GM12878 (cell line): Measurements from ENCODE around the gene SECISBP2. TPM values are rescaled to one million over a fixed set of nuclear protein-coding genes. Genes with fewer than 3 reads are reported as not detected.
A peak's percentile ranks its signal among the peaks of the same experiment; 100 is the strongest.

Source experiments
- ATAC-seq: fragments of 200-7000 bp; cut with Tn5 transposase; 3 replicates; pipeline ENCODE4 v1.9.1; 2020; ENCODE audit warnings: mild to moderate bottlenecking, moderate library complexity
- Bru-seq: library from RNA; stranded (reverse); fragments of 400-500 nt; gene quantifications from one replicate; lab custom pipeline; 2021; lab: Mats Ljungman, UMichigan
- BruChase-seq, 2 experiments: library from RNA; stranded (reverse); fragments of 400-500 nt; gene quantifications; one replicate each; lab custom pipeline; 2021; lab: Mats Ljungman, UMichigan
- BruUV-seq: library from RNA; stranded (reverse); fragments of 400-500 nt; replicated peaks from 2 replicates; lab custom pipeline; 2021; lab: Mats Ljungman, UMichigan
- CTCF ChIA-PET: fragments of 300-600 bp; sonication (Branson Sonifier 250); formaldehyde crosslinking; extraction: SDS; loops from one replicate; lab custom pipeline; 2021; ENCODE audit warnings: inconsistent platforms; lab: Yijun Ruan, JAX
- POLR2A ChIA-PET: fragments of 350-600 bp; formaldehyde crosslinking; extraction: SDS; loops from one replicate; lab custom pipeline; 2021; ENCODE audit warnings: inconsistent platforms; lab: Charles Lee
- RAD21 ChIA-PET: fragments of 300-600 bp; sonication (Branson Sonifier 250); formaldehyde crosslinking; loops from one replicate; lab custom pipeline; 2023; ENCODE audit warnings: antibody characterized with exemption; ENCODE audit not compliant: unreplicated experiment; lab: Charles Lee
- SMC1A ChIA-PET: fragments of 300-600 bp; sonication (Branson Sonifier 250); formaldehyde crosslinking; loops from one replicate; lab custom pipeline; 2023; ENCODE audit not compliant: unreplicated experiment, uncharacterized antibody; lab: Charles Lee
- DNase-seq: peaks from one replicate; pipeline ENCODE4 v3.0.0-alpha.2; 2011; ENCODE audit warnings: low read depth, low spot score
- FAIRE-seq: peaks from 3 replicates; lab custom pipeline; 2011; peaks lifted over from hg19 to GRCh38; lab: Jason Lieb, UNC
- H2AFZ ChIP-seq: 2 replicates; pipeline ENCODE4 v1.6.0; 2011; ENCODE audit warnings: low read depth, low read length, control low read depth; ENCODE audit not compliant: control insufficient read depth
- H3K27ac ChIP-seq: 2 replicates; pipeline ENCODE4 v1.5.1; 2011; ENCODE audit warnings: control low read depth; ENCODE audit not compliant: control insufficient read depth, insufficient read depth
- H3K27me3 ChIP-seq, 2 experiments: replicated peaks in 1 of 2; 2 replicates each; pipeline versions ENCODE4 v1.6.0 to v1.6.1; 2011; ENCODE audit warnings: low read length in 1 of 2; ENCODE audit not compliant: control insufficient read depth in 2 of 2, insufficient read depth in 2 of 2
- H3K36me3 ChIP-seq, 2 experiments: 2 replicates each; pipeline ENCODE4 v1.5.1; 2011; ENCODE audit warnings: low read length in 1 of 2; ENCODE audit not compliant: control insufficient read depth in 2 of 2, insufficient read depth in 2 of 2
- H3K4me1 ChIP-seq: 2 replicates; pipeline ENCODE4 v1.6.1; 2011; ENCODE audit warnings: mild to moderate bottlenecking, low read length, moderate library complexity, mixed read lengths; ENCODE audit not compliant: control insufficient read depth, insufficient read depth
- H3K4me2 ChIP-seq: 2 replicates; pipeline ENCODE4 v1.6.0; 2011; ENCODE audit warnings: control low read depth; ENCODE audit not compliant: control insufficient read depth, insufficient read depth
- H3K4me3 ChIP-seq: fragments of 200-600 bp; sonication (generic); 2 replicates; pipeline ENCODE4 v1.5.1; 2016
- H3K79me2 ChIP-seq: 2 replicates; pipeline ENCODE4 v1.6.0; 2011; ENCODE audit warnings: low read length; ENCODE audit not compliant: control insufficient read depth, insufficient read depth
- H3K9ac ChIP-seq: 2 replicates; pipeline ENCODE4 v1.8.0; 2011; ENCODE audit warnings: low read length, control low read depth, mixed read lengths; ENCODE audit not compliant: control insufficient read depth, insufficient read depth
- H3K9me3 ChIP-seq: replicated peaks from 3 replicates; pipeline ENCODE4 v1.5.1; 2011; ENCODE audit warnings: mild to moderate bottlenecking, low read length; ENCODE audit not compliant: control insufficient read depth, insufficient read depth
- H4K20me1 ChIP-seq: 2 replicates; pipeline ENCODE4 v1.6.0; 2011; ENCODE audit not compliant: control insufficient read depth, insufficient read depth
- ATF2 ChIP-seq: IDR thresholded peaks from 2 replicates; pipeline ENCODE4 v1.6.1; 2012; ENCODE audit warnings: low read length, inconsistent platforms
- E4F1 ChIP-seq: fragments of 450-650 bp; IDR thresholded peaks from 2 replicates; pipeline ENCODE4 v1.6.1; 2018; ENCODE audit warnings: borderline replicate concordance, mild to moderate bottlenecking; ENCODE audit not compliant: partially characterized antibody
- IRF4 ChIP-seq: IDR thresholded peaks from 2 replicates; pipeline ENCODE4 v1.6.1; 2011; ENCODE audit warnings: low read depth, low read length
- NFYB ChIP-seq: IDR thresholded peaks from 2 replicates; pipeline ENCODE4 v1.6.1; 2011; ENCODE audit warnings: low read depth, mild to moderate bottlenecking, low read length, improper control_type of control experiment, moderate library complexity; ENCODE audit not compliant: insufficient read depth
- POLR2AphosphoS2 ChIP-seq: IDR thresholded peaks from 2 replicates; pipeline ENCODE4 v1.6.1; 2011; ENCODE audit warnings: low read depth, mild to moderate bottlenecking, low read length, improper control_type of control experiment, moderate library complexity
- SP1 ChIP-seq: IDR thresholded peaks from one replicate; pipeline ENCODE4 v1.6.1; 2011; ENCODE audit warnings: low read depth, low read length
- WGBS: methylation state at CpG from one replicate; pipeline ENCODE4 v1.1.6; 2016; ENCODE audit warnings: low lambda C conversion rate; ENCODE audit not compliant: insufficient replicate concordance, insufficient coverage; ENCODE audit errors: missing lambda C conversion rate; 5-methylcytosine and 5-hydroxymethylcytosine counted together
- in situ Hi-C: fragments of 300-500 bp; cut with MboI; formaldehyde crosslinking; loops from 9 replicates; pipeline ENCODE4 v1.14.3; 2018; ENCODE audit warnings: mixed read lengths
- intact Hi-C: fragments of 100-400 bp; cut with micrococcal nuclease; formaldehyde crosslinking; loops from one replicate; pipeline ENCODE4 v1.14.2; 2022; ENCODE audit not compliant: unreplicated experiment
- long read RNA-seq, 2 experiments: library from polyadenylated mRNA; unstranded; transcript quantifications; one replicate each; pipeline ENCODE4 v2.0.0, GENCODE V29; 2019 to 2020
- polyA minus RNA-seq, 3 experiments: library from RNA; depleted of rRNA, polyadenylated mRNA; stranded (reverse); fragments of >200 nt; gene quantifications; 2 replicates each; pipeline ENCODE4 v1.2.3, GENCODE V29; 2011
- polyA plus RNA-seq, 11 experiments: library from polyadenylated mRNA; depleted of rRNA in 4 of 11; unstranded in 6 of 11; stranded (reverse) in 5 of 11; fragments of >200 nt; fragmentation: Nextera tagmentation in 4 of 11; fragmentation: Illumina TruSeq in 1 of 11; extraction: Ambion mirVana in 4 of 11; extraction: Trizol in 1 of 11; gene quantifications; 1 replicate in 1 of 11; 2 replicates in 10 of 11; pipeline versions ENCODE4 v1.2.1 to v1.2.3, GENCODE V29; 2011 to 2016; ENCODE audit warnings: inconsistent platforms in 2 of 11, missing spikeins in 2 of 11, low read depth in 1 of 11
- total RNA-seq, 4 experiments: library from RNA; depleted of rRNA in 3 of 4; stranded (reverse); fragments of >200 nt in 3 of 4; fragmentation: Illumina TruSeq in 1 of 4; extraction: Trizol in 1 of 4; gene quantifications; 2 replicates each; pipeline versions ENCODE4 v1.2.1 to v1.2.3, GENCODE V29; 2013 to 2021

Gene SECISBP2, protein sequence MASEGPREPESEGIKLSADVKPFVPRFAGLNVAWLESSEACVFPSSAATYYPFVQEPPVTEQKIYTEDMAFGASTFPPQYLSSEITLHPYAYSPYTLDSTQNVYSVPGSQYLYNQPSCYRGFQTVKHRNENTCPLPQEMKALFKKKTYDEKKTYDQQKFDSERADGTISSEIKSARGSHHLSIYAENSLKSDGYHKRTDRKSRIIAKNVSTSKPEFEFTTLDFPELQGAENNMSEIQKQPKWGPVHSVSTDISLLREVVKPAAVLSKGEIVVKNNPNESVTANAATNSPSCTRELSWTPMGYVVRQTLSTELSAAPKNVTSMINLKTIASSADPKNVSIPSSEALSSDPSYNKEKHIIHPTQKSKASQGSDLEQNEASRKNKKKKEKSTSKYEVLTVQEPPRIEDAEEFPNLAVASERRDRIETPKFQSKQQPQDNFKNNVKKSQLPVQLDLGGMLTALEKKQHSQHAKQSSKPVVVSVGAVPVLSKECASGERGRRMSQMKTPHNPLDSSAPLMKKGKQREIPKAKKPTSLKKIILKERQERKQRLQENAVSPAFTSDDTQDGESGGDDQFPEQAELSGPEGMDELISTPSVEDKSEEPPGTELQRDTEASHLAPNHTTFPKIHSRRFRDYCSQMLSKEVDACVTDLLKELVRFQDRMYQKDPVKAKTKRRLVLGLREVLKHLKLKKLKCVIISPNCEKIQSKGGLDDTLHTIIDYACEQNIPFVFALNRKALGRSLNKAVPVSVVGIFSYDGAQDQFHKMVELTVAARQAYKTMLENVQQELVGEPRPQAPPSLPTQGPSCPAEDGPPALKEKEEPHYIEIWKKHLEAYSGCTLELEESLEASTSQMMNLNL
- total RNA-seq (2013; cell fraction: nucleolus; rRNA removed) = 321 and 348 TPM in 2 replicates
- total RNA-seq (2014; rRNA removed) (31.6 and 36.7 TPM in 2 replicates), total RNA-seq (2014; rRNA removed; fragmentation: Illumina TruSeq; extraction: Trizol) (38.2 and 39.7 TPM in 2 replicates), total RNA-seq (2021) (24.7 and 32.3 TPM in 2 replicates), polyA plus RNA-seq (2011; rRNA removed) (50.5 and 60.7 TPM in 2 replicates), polyA plus RNA-seq (2014; fragmentation: Illumina TruSeq; extraction: Trizol) (48.3 and 67.1 TPM in 2 replicates), polyA plus RNA-seq (2014; fragmentation: Nextera tagmentation; extraction: Ambion mirVana) (1 to 10 TPM; 4.6 to 6.6 TPM), polyA plus RNA-seq (2014; rRNA removed) (31.0 and 36.8 TPM in 2 replicates), polyA plus RNA-seq (2016; fragmentation: Nextera tagmentation; extraction: Ambion mirVana) (10 to 100 TPM; 22.5 to 27.4 TPM), polyA minus RNA-seq (2011; rRNA and poly(A)+ RNA removed) (34.5 and 34.8 TPM in 2 replicates), Bru-seq, nascent RNA (percentile 92 among the genes with signal in this experiment), BruChase-seq, experiment 1, labeled RNA remaining after a 6-hour chase (percentile 91 among the genes with signal in this experiment), BruChase-seq, experiment 2, labeled RNA remaining after a 2-hour chase (percentile 95 among the genes with signal in this experiment)
- 20.6 TPM for polyA plus RNA-seq (2011; ENCODE audit: low read depth)
- 24.4 and 28.6 TPM in 2 replicates for polyA plus RNA-seq (2011; cell fraction: cytosol; rRNA removed)
- polyA plus RNA-seq (2011; cell fraction: nucleus; rRNA removed) = 145 and 161 TPM in 2 replicates
- polyA plus RNA-seq (2012) = 25.4 and 30.0 TPM in 2 replicates
- 8.3 and 12.6 TPM in 2 replicates for polyA minus RNA-seq (2011; cell fraction: cytosol; rRNA and poly(A)+ RNA removed)
- polyA minus RNA-seq (2011; cell fraction: nucleus; rRNA and poly(A)+ RNA removed) = 43.3 and 71.2 TPM in 2 replicates
- long read RNA-seq, experiment 1, partial matches to known transcripts = 4 of 12 reads
- long read RNA-seq, experiment 1, other reads (novel, unspliced or antisense) = 8 of 12 reads
- long read RNA-seq, experiment 2, partial matches to known transcripts = 36 of 69 reads
- long read RNA-seq, experiment 2, other reads (novel, unspliced or antisense) = 32 of 69 reads

GRCh38 chr9:89318123-89319014 is at the start of gene SECISBP2:
Gene SECISBP2 (plus strand): TSS chr9:89318500. CDS start chr9:89318577, 77 bp downstream.
- ChIA-PET CTCF (interaction anchor here (0.6 to 0.8 kb wide), 3 partner anchors 57 to 232 kb away, joined by 4 to 8 read pairs (median 5); no protein-coding TSS in a partner anchor), POLR2A (interaction anchor here (0.5 to 0.6 kb wide), 3 partner anchors 48 to 230 kb away, joined by 3 to 5 read pairs (median 3); no protein-coding TSS in a partner anchor), RAD21 (interaction anchor here (0.6 to 2.2 kb wide), 3 partner anchors 22 to 231 kb away, joined by 4 to 12 read pairs (median 4); no protein-coding TSS in a partner anchor), SMC1A (interaction anchor here (1.4 to 4.4 kb wide), 3 partner anchors 99 to 238 kb away, joined by 4 to 23 read pairs (median 4); no protein-coding TSS in a partner anchor)
- WGBS = 1% methylated on average over 81 of the region's 91 CpGs
- H3K4me1 ChIP-seq = peaks cover 8% of the 10 kb centered on the region
- peak within 1 kb of the TSS; percentile 91 for H3K9ac ChIP-seq
- BruUV-seq = no TSS peak
- H3K79me2 ChIP-seq = peaks cover 90% of the 10 kb centered on the region
- peak; percentile 92 for ATAC-seq
- peaks cover 2 to 13% of the 10 kb centered on the region in 2 experiments; a peak in 3 of 4 replicates for H3K36me3 ChIP-seq
- intact Hi-C loops = loop anchor here (1.0 to 10.0 kb wide), 7 partner anchors 89 to 1484 kb away; partner anchors contain the start of genes SEMA4D and SYK
- H3K4me3 ChIP-seq = peak within 1 kb of the TSS; percentile 74
- peak; percentile 79 for DNase-seq
- in situ Hi-C loops = loop anchor here (25.0 kb wide), 1 partner anchor 1756 kb away; no protein-coding TSS in a partner anchor
- H3K9me3 ChIP-seq = no peaks in the 10 kb centered on the region
- H3K27ac ChIP-seq = peak within 1 kb of the TSS; percentile 98
- H4K20me1 ChIP-seq = no peaks in the 10 kb centered on the region
- H3K27me3 ChIP-seq = no peaks in the 10 kb centered on the region
- FAIRE-seq = peak; percentile 79
- peak within 1 kb of the TSS; percentile 91 for H2AFZ ChIP-seq
- peak within 1 kb of the TSS; percentile 94 for H3K4me2 ChIP-seq
- TF ChIP-seq ATF2 (peak; percentile 30; the same call in 1 of the 2 replicates), NFYB (no peak; the same call in 1 of the 2 replicates), E4F1 (peak; percentile 83), POLR2AphosphoS2 (peak; percentile 95), SP1 (peak; percentile 81), IRF4 (no peak)
